Common myeloid progenitor, CD34-positive (primary cell): ENCODE results near the gene CCDC201.
"Not testable (repeated sequence)": the region's sequence is repeated elsewhere in the genome, so short reads cannot be mapped to it uniquely, and the experiment has no call there.

Experiments used
- CTCF ChIA-PET: fragments of 350-600 bp; sonication (Branson Sonifier 250); formaldehyde crosslinking; loops from one replicate; lab custom pipeline; 2021; ENCODE audit warnings: antibody characterized with exemption; lab: Charles Lee
- POLR2A ChIA-PET: fragments of 350-600 bp; sonication (Branson Sonifier 250); formaldehyde crosslinking; loops from one replicate; lab custom pipeline; 2021; ENCODE audit warnings: antibody characterized with exemption; lab: Charles Lee
- DNase-seq, 3 donors: peaks; one replicate each; pipeline versions ENCODE4 v3.0.0 to v3.0.0-alpha.2; 2013
- H3K27ac ChIP-seq, 2 experiments: 1 replicate in 1 of 2; 2 replicates in 1 of 2; pipeline ENCODE4 v1.7.0; 2013; ENCODE audit warnings: inconsistent platforms in 2 of 2, low read length in 2 of 2, mild to moderate bottlenecking in 2 of 2, low read depth in 1 of 2, moderate library complexity in 1 of 2; ENCODE audit not compliant: severe bottlenecking in 2 of 2, insufficient read depth in 1 of 2, poor library complexity in 1 of 2
- H3K27me3 ChIP-seq, 5 experiments: replicated peaks in 2 of 5; 1 replicate in 3 of 5; 2 replicates in 2 of 5; pipeline versions ENCODE4 v1.6.1 to v1.7.0; 2013; ENCODE audit warnings: low read length in 4 of 5, mild to moderate bottlenecking in 2 of 5, moderate library complexity in 2 of 5, inconsistent platforms in 1 of 5; ENCODE audit not compliant: insufficient read depth in 5 of 5, control insufficient read depth in 4 of 5
- H3K36me3 ChIP-seq, 4 experiments: 1 replicate in 2 of 4; 2 replicates in 2 of 4; pipeline versions ENCODE4 v1.6.1 to v1.7.0; 2013; ENCODE audit warnings: low read length in 3 of 4, control low read depth in 1 of 4, mild to moderate bottlenecking in 1 of 4; ENCODE audit not compliant: control insufficient read depth in 4 of 4, insufficient read depth in 4 of 4
- H3K4me1 ChIP-seq, 4 experiments: 1 replicate in 3 of 4; 2 replicates in 1 of 4; pipeline versions ENCODE4 v1.6.1 to v1.7.1; 2013; ENCODE audit warnings: low read length in 3 of 4, mild to moderate bottlenecking in 3 of 4, control low read depth in 1 of 4, inconsistent platforms in 1 of 4, moderate library complexity in 1 of 4; ENCODE audit not compliant: control insufficient read depth in 4 of 4, insufficient read depth in 4 of 4; ENCODE audit errors: control extremely low read depth in 1 of 4
- H3K4me3 ChIP-seq, 7 experiments: 1 replicate in 4 of 7; 2 replicates in 3 of 7; pipeline versions ENCODE4 v1.5.1 to v1.7.0; 2013; ENCODE audit warnings: mild to moderate bottlenecking in 7 of 7, low read length in 6 of 7, moderate library complexity in 6 of 7, inconsistent platforms in 2 of 7, low read depth in 2 of 7, control low read depth in 1 of 7; ENCODE audit not compliant: insufficient read depth in 4 of 7, control insufficient read depth in 1 of 7; ENCODE audit errors: extremely low read depth in 1 of 7
- H3K9me3 ChIP-seq, 5 experiments: 1 replicate in 4 of 5; 2 replicates in 1 of 5; pipeline versions ENCODE4 v1.6.1 to v1.7.1; 2013; ENCODE audit warnings: low read length in 4 of 5, mild to moderate bottlenecking in 2 of 5, inconsistent platforms in 1 of 5, low read depth in 1 of 5, moderate library complexity in 1 of 5; ENCODE audit not compliant: control insufficient read depth in 4 of 5, insufficient read depth in 2 of 5; ENCODE audit errors: control extremely low read depth in 1 of 5
- WGBS: methylation state at CpG from one replicate; pipeline ENCODE4 v1.1.5; 2013; ENCODE audit not compliant: insufficient coverage; 5-methylcytosine and 5-hydroxymethylcytosine counted together

Gene CCDC201

GRCh38 chr7:45867471-45867870 lies 5.4 kb downstream of the CCDC201 start:
- Histone ChIP-seq H3K27ac (no peak overlapping the region), H3K9me3 (no peaks in the 10 kb centered on the region), H3K27me3 (peaks cover 0 to 9% (median 2%) of the 10 kb centered on the region in 5 experiments), H3K4me1 (no peaks in the 10 kb centered on the region), H3K36me3 (no peaks in the 10 kb centered on the region), H3K4me3 (no peak overlapping the region)
- no peak for DNase-seq
- ChIA-PET POLR2A (no interaction called here), CTCF (no interaction called here)
- WGBS = 92% methylated on average over 2 of the region's 2 CpGs

- POLR2A ChIA-PET = no interaction called here
- 84% methylated on average over 12 of the region's 13 CpGs for WGBS
- no peaks in the 10 kb centered on the region for H3K4me1 ChIP-seq
- no peak for DNase-seq
- no peaks in the 10 kb centered on the region for H3K36me3 ChIP-seq
- H3K27ac ChIP-seq = no peak overlapping the region
- CTCF ChIA-PET = interaction anchor here (0.9 to 1.2 kb wide), 2 partner anchors 12 to 17 kb away, joined by 3 read pairs; no protein-coding TSS in a partner anchor
- H3K27me3 ChIP-seq = peaks cover 0 to 11% (median 2%) of the 10 kb centered on the region in 5 experiments
- H3K4me3 ChIP-seq = no peak overlapping the region
- no peaks in the 10 kb centered on the region for H3K9me3 ChIP-seq
Measured at GRCh38 chr7:45865594-45866410, 7.1 kb downstream of the CCDC201 start.

- 82% methylated on average over 8 of the region's 9 CpGs for WGBS
- Histone ChIP-seq H3K36me3 (no peaks in the 10 kb centered on the region), H3K9me3 (no peaks in the 10 kb centered on the region), H3K27me3 (peaks cover 0 to 11% (median 2%) of the 10 kb centered on the region in 5 experiments), H3K4me1 (no peaks in the 10 kb centered on the region), H3K4me3 (no peak overlapping the region), H3K27ac (no peak overlapping the region)
- no peak for DNase-seq
- POLR2A ChIA-PET = no interaction called here
- CTCF ChIA-PET = no interaction called here
Measured at GRCh38 chr7:45863715-45864114, 9.2 kb downstream of the CCDC201 start.

- not testable (repeated sequence) for H3K27me3 ChIP-seq
Measured at GRCh38 chr7:45856888-45857287, 16.0 kb downstream of the CCDC201 start.

GRCh38 chr7:45855680-45856079 lies 17.2 kb downstream of the CCDC201 start:
- H3K4me1 ChIP-seq, H3K4me3 ChIP-seq, H3K27me3 ChIP-seq, H3K27ac ChIP-seq, H3K9me3 ChIP-seq, H3K36me3 ChIP-seq, DNase-seq, POLR2A ChIA-PET: not testable (repeated sequence)
- CTCF ChIA-PET = interaction anchor here (1.3 kb wide), 1 partner anchor 192 kb away, joined by 4 read pairs; no protein-coding TSS in a partner anchor
- 55% methylated on average over 2 of the region's 3 CpGs for WGBS

More at GRCh38 chr7:45856888-45857287, 16.0 kb downstream of the CCDC201 start:
- H3K4me1 ChIP-seq, H3K27ac ChIP-seq, CTCF ChIA-PET, POLR2A ChIA-PET, H3K36me3 ChIP-seq, H3K9me3 ChIP-seq, DNase-seq, H3K4me3 ChIP-seq: not testable (repeated sequence)
- WGBS = no CpG with 5 or more reads among the region's 4 CpGs

- DNase-seq, H3K36me3 ChIP-seq, H3K4me1 ChIP-seq, H3K27ac ChIP-seq, H3K9me3 ChIP-seq, H3K4me3 ChIP-seq, POLR2A ChIA-PET, H3K27me3 ChIP-seq: not testable (repeated sequence)
- WGBS = 96% methylated on average over 6 of the region's 8 CpGs
- CTCF ChIA-PET = interaction anchor here (0.6 to 1.1 kb wide), 3 partner anchors 12 to 696 kb away, joined by 3 read pairs; partner anchors contain the start of gene RAMP3
Measured at GRCh38 chr7:45853491-45853890, 19.4 kb downstream of the CCDC201 start.

GRCh38 chr7:45852984-45853383 lies 19.9 kb downstream of the CCDC201 start:
- H3K27me3 ChIP-seq, H3K27ac ChIP-seq, H3K4me3 ChIP-seq, H3K9me3 ChIP-seq, H3K4me1 ChIP-seq, H3K36me3 ChIP-seq, POLR2A ChIA-PET, DNase-seq: not testable (repeated sequence)
- CTCF ChIA-PET = interaction anchor here (0.6 kb wide), 1 partner anchor 694 kb away, joined by 3 read pairs; no protein-coding TSS in a partner anchor
- 76% methylated on average over 2 of the region's 10 CpGs for WGBS
